ENCODE data around the gene COPS7A.
A peak's percentile ranks its signal among the peaks of the same experiment; 100 is the strongest.

COPS7A gene

GRCh38 chr12:6723607-6724408 lies at the start of gene COPS7A:
COPS7A (plus strand) TSS chr12:6724046; CDS start chr12:6724657, 611 bp downstream.
- H3K4me1 ChIP-seq: peaks cover 13 to 27% (median 17%) of the 10 kb centered on the region in 10 experiments
- H3K4me2 ChIP-seq: peak within 1 kb of the TSS; percentile 83 to 100 (median 94)
- H3K4me3 ChIP-seq: peak within 1 kb of the TSS; percentile 55 to 73 (median 65)
- peak within 1 kb of the TSS; percentile 76 to 96 (median 86) for H3K27ac ChIP-seq
- H3K36me3 ChIP-seq: peaks cover 9 to 34% (median 17%) of the 10 kb centered on the region in 11 experiments
- H3K9me3 ChIP-seq (replicated peaks in 1 of 11): no peaks in the 10 kb centered on the region
- peaks cover 0 to 6% (median 0%) of the 10 kb centered on the region in 11 experiments; a peak in 3 of 22 replicates for H4K20me1 ChIP-seq
- H3K27me3 ChIP-seq: no peaks in the 10 kb centered on the region
- no peak for TF ChIP-seq Cebpa-rat (IDR thresholded peaks at IDR 0.05)
- peak within 1 kb of the TSS; percentile 62 to 94 (median 80) for H3K9ac ChIP-seq

GRCh38 chr12:6676962-6677361 lies 46.9 kb upstream of the COPS7A start:
- no peak overlapping the region for H3K9ac ChIP-seq
- no peak overlapping the region for H3K4me2 ChIP-seq
- H3K9me3 ChIP-seq (replicated peaks in 1 of 11): no peaks in the 10 kb centered on the region
- no peak overlapping the region for H3K4me3 ChIP-seq
- H3K4me1 ChIP-seq: peaks cover 0 to 8% (median 0%) of the 10 kb centered on the region in 10 experiments; a peak in 2 of 20 replicates
- H3K27me3 ChIP-seq: no peaks in the 10 kb centered on the region
- no peak for TF ChIP-seq Cebpa-rat (IDR thresholded peaks at IDR 0.05)
- peaks cover 96 to 100% (median 100%) of the 10 kb centered on the region in 11 experiments for H3K36me3 ChIP-seq
- peaks cover 16 to 69% (median 37%) of the 10 kb centered on the region in 11 experiments; a peak in 19 of 22 replicates for H4K20me1 ChIP-seq
- no peak overlapping the region for H3K27ac ChIP-seq

- Histone ChIP-seq H3K4me2 (peak overlapping the region in 9 of 11 experiments; percentile 3 to 99 (median 96); a peak in 8 of 22 replicates), H3K4me1 (peaks cover 32 to 50% (median 43%) of the 10 kb centered on the region in 10 experiments), H3K36me3 (peaks cover 48 to 76% (median 58%) of the 10 kb centered on the region in 11 experiments), H3K27ac (no peak overlapping the region), H3K9me3 (replicated peaks in 1 of 11) (no peaks in the 10 kb centered on the region), H3K4me3 (no peak overlapping the region), H4K20me1 (peaks cover 46 to 88% (median 64%) of the 10 kb centered on the region in 11 experiments; a peak in 21 of 22 replicates), H3K27me3 (no peaks in the 10 kb centered on the region), H3K9ac (peak overlapping the region in 1 of 11 experiments; percentile 13; a peak in 2 of 22 replicates)
- no peak for TF ChIP-seq Cebpa-rat (IDR thresholded peaks at IDR 0.05)
Measured at GRCh38 chr12:6684609-6685008, 39.2 kb upstream of the COPS7A start.

- H3K4me3 ChIP-seq: peak overlapping the region in 1 of 10 experiments; percentile 78; a peak in 1 of 20 replicates
- peaks cover 36 to 64% (median 46%) of the 10 kb centered on the region in 11 experiments for H3K36me3 ChIP-seq
- H3K4me1 ChIP-seq: peaks cover 39 to 57% (median 52%) of the 10 kb centered on the region in 10 experiments
- no peaks in the 10 kb centered on the region for H3K9me3 ChIP-seq (replicated peaks in 1 of 11)
- peaks cover 40 to 76% (median 52%) of the 10 kb centered on the region in 11 experiments; a peak in 21 of 22 replicates for H4K20me1 ChIP-seq
- TF ChIP-seq Cebpa-rat (IDR thresholded peaks at IDR 0.05): no peak
- H3K27me3 ChIP-seq: no peaks in the 10 kb centered on the region
- peak overlapping the region in 6 of 11 experiments; percentile 14 to 97 (median 94); a peak in 8 of 22 replicates for H3K9ac ChIP-seq
- H3K4me2 ChIP-seq: peak overlapping the region; percentile 88 to 99 (median 97)
- H3K27ac ChIP-seq: 0 out of 22 replicates have a peak overlapping the region, but pooled peaks of 1 of the 11 experiments have one; percentile 99
Measured at GRCh38 chr12:6685814-6686213, 38.0 kb upstream of the COPS7A start.

- H3K4me3 ChIP-seq: peak overlapping the region; percentile 71 to 84 (median 78)
- peak overlapping the region; percentile 90 to 99 (median 97) for H3K27ac ChIP-seq
- no peaks in the 10 kb centered on the region for H3K27me3 ChIP-seq
- peaks cover 50 to 84% (median 66%) of the 10 kb centered on the region in 10 experiments for H3K4me1 ChIP-seq
- H3K9me3 ChIP-seq (replicated peaks in 1 of 11): no peaks in the 10 kb centered on the region
- H3K4me2 ChIP-seq: peak overlapping the region; percentile 88 to 99 (median 97)
- H3K9ac ChIP-seq: peak overlapping the region; percentile 92 to 99 (median 97)
- H3K36me3 ChIP-seq: peaks cover 9 to 36% (median 21%) of the 10 kb centered on the region in 11 experiments; a peak in 20 of 22 replicates
- peaks cover 13 to 48% (median 26%) of the 10 kb centered on the region in 11 experiments; a peak in 19 of 22 replicates for H4K20me1 ChIP-seq
- no peak for TF ChIP-seq Cebpa-rat (IDR thresholded peaks at IDR 0.05)
Measured at GRCh38 chr12:6688543-6688998, 35.3 kb upstream of the COPS7A start.

- Histone ChIP-seq H3K4me3 (peak within 1 kb of the TSS; percentile 71 to 84 (median 78)), H3K9me3 (replicated peaks in 1 of 11) (no peaks in the 10 kb centered on the region), H3K27me3 (no peaks in the 10 kb centered on the region), H3K4me1 (peaks cover 54 to 89% (median 70%) of the 10 kb centered on the region in 10 experiments), H3K36me3 (peaks cover 3 to 29% (median 15%) of the 10 kb centered on the region in 11 experiments; a peak in 15 of 22 replicates), H3K27ac (peak within 1 kb of the TSS; percentile 90 to 99 (median 97)), H3K4me2 (peak within 1 kb of the TSS; percentile 88 to 99 (median 97)), H3K9ac (peak within 1 kb of the TSS; percentile 92 to 99 (median 97)), H4K20me1 (peaks cover 6 to 42% (median 19%) of the 10 kb centered on the region in 11 experiments; a peak in 18 of 22 replicates)
- TF ChIP-seq Cebpa-rat (IDR thresholded peaks at IDR 0.05): no peak
Measured at GRCh38 chr12:6688999-6689882, 34.6 kb upstream of the COPS7A start, which contains the start of gene ZNF384. ZNF384 (minus strand) TSS chr12:6689375; CDS start chr12:6679520, 9,855 bp downstream.

- TF ChIP-seq Cebpa-rat (IDR thresholded peaks at IDR 0.05): no peak
- Histone ChIP-seq H3K4me1 (peaks cover 60 to 89% (median 76%) of the 10 kb centered on the region in 10 experiments), H3K27me3 (no peaks in the 10 kb centered on the region), H3K9ac (peak overlapping the region in 5 of 11 experiments; percentile 0 to 35 (median 20); a peak in 6 of 22 replicates), H3K27ac (peak overlapping the region in 7 of 11 experiments; percentile 7 to 42 (median 34); a peak in 8 of 22 replicates), H3K36me3 (peaks cover 0 to 9% (median 0%) of the 10 kb centered on the region in 11 experiments; a peak in 3 of 22 replicates), H3K4me3 (peak overlapping the region in 2 of 10 experiments; percentile 6 to 78; a peak in 1 of 20 replicates), H3K9me3 (replicated peaks in 1 of 11) (no peaks in the 10 kb centered on the region), H4K20me1 (peaks cover 0 to 19% (median 7%) of the 10 kb centered on the region in 11 experiments; a peak in 11 of 22 replicates), H3K4me2 (peak overlapping the region; percentile 82 to 98 (median 94))
Measured at GRCh38 chr12:6691473-6691872, 32.4 kb upstream of the COPS7A start.

GRCh38 chr12:6692888-6693287 lies 31.0 kb upstream of the COPS7A start:
- no peaks in the 10 kb centered on the region for H3K9me3 ChIP-seq (replicated peaks in 1 of 11)
- TF ChIP-seq Cebpa-rat (IDR thresholded peaks at IDR 0.05): no peak
- H3K4me1 ChIP-seq: peaks cover 60 to 89% (median 77%) of the 10 kb centered on the region in 10 experiments
- no peaks in the 10 kb centered on the region for H3K27me3 ChIP-seq
- H3K27ac ChIP-seq: no peak overlapping the region
- no peak overlapping the region; a peak in 1 of 22 replicates for H3K4me2 ChIP-seq
- peak overlapping the region in 1 of 11 experiments; percentile 0; a peak in 1 of 22 replicates for H3K9ac ChIP-seq
- H3K36me3 ChIP-seq: 0 out of 22 replicates have a peak, but pooled peaks cover 0 to 6% (median 0%) of the 10 kb centered on the region in 11 experiments
- H3K4me3 ChIP-seq: no peak overlapping the region
- H4K20me1 ChIP-seq: peaks cover 0 to 26% (median 5%) of the 10 kb centered on the region in 11 experiments; a peak in 11 of 22 replicates

Data from BLaER1 treated with 17β-estradiol and CSF1 and Interleukin-3, amounts not matched to agents 10 nM and 100 nM (cell line).